ENCODE measurements around the gene FOXK2.
"Not testable (repeated sequence)": the region's sequence is repeated elsewhere in the genome, so short reads cannot be mapped to it uniquely, and the experiment has no call there.

The FOXK2 gene

DNA sequence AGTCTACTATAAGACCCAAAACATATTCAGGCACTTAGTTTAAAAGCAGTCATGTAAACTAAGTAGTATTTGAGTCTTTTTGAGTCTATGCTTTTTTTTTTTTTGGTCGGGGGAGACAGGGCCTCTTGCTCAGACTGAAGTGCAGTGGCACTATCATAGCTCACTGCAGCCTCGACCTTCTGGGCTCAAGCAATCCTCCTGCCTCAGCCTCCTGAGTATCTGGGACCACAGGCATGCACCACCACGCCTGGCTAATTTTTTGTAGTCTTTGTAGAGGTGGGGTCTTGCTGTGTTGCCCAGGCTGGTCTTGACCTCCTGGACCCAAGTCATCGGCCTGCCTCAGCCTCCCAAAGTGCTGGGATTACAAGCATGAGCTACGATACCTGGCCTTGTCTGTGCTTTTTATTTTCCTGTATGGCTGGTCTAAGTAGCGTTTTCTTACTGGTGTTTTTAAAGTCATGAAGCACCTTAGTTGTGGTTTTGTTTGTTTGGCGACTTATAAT lies 43.2 kb downstream of the FOXK2 start:
- H3K27ac Mint-ChIP-seq; H3K4me3 Mint-ChIP-seq; DNase-seq (ENCODE audit: low spot score in 2 of 2); H3K9me3 Mint-ChIP-seq; ATAC-seq: not testable (repeated sequence)
- H3K36me3 Mint-ChIP-seq: peaks cover 56% of the 10 kb centered on the region
- H3K4me1 Mint-ChIP-seq: peaks cover 36% of the 10 kb centered on the region

DNA sequence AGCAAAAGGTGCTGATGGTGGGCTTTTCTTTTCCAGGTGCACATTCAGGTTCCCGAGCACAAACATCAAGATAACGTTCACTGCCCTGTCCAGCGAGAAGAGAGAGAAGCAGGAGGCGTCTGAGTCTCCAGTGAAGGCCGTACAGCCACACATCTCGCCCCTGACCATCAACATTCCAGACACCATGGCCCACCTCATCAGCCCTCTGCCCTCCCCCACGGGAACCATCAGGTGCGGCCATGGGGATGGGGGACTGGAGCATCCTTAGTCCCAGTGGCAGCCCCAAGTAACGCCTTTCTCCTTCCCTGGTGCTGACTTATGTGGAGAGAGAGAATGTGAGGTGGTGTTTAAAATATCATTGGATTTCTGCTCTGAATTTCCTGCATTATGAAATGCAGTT lies 43.8 kb downstream of the FOXK2 start:
- DNase-seq (ENCODE audit: low spot score in 2 of 2): no peak
- H3K4me1 Mint-ChIP-seq: peaks cover 31% of the 10 kb centered on the region
- H3K4me3 Mint-ChIP-seq: no peak overlapping the region
- no peaks in the 10 kb centered on the region for H3K9me3 Mint-ChIP-seq
- ATAC-seq: no peak
- peaks cover 61% of the 10 kb centered on the region for H3K36me3 Mint-ChIP-seq
- no peak overlapping the region for H3K27ac Mint-ChIP-seq

DNA sequence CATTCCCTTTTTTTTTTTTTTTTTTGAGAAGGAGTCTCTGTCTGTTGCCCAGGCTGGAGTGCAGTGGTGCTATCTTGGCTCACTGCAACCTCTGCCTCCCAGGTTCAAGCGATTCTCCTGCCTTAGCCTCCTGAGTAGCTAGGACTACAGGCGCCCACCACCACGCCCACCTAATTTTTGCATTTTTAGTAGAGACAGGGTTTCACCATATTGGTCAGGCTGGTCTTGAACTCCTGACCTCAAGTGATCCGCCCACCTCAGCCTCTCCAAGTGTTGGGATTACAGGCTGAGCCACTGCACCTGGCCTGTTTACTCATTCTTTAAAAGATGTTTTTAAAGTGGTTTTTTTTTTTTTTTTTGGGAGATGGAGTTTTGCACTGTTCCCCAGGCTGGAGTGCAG lies 44.2 kb downstream of the FOXK2 start:
- H3K4me1 Mint-ChIP-seq: peaks cover 29% of the 10 kb centered on the region
- not testable (repeated sequence) for DNase-seq (ENCODE audit: low spot score in 2 of 2); H3K27ac Mint-ChIP-seq; ATAC-seq; H3K9me3 Mint-ChIP-seq; H3K4me3 Mint-ChIP-seq
- H3K36me3 Mint-ChIP-seq: peaks cover 66% of the 10 kb centered on the region

DNA sequence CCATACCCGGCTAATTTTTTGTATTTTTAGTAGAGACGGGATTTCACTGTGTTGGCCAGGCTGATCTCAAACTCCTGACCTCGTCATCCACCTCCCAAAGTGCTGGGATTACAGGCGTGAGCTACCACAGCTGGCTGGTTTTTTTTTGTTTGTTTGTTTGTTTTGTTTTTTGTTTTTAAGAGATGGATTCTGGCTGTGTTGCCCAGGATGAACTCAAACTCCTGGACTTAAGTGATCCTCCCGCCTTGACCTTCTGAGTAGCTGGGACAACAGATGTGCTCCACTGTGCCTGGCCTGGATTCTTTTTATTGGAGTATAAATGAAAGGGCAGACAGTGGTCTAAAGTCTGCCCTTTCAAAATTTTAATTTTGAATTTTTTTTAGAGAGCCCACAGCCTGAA lies 44.7 kb downstream of the FOXK2 start:
- ATAC-seq (no peak), DNase-seq (ENCODE audit: low spot score in 2 of 2) (no peak)
- no peak overlapping the region for H3K4me3 Mint-ChIP-seq
- H3K36me3 Mint-ChIP-seq: peaks cover 71% of the 10 kb centered on the region
- peaks cover 24% of the 10 kb centered on the region for H3K4me1 Mint-ChIP-seq
- H3K27ac Mint-ChIP-seq: no peak overlapping the region
- no peaks in the 10 kb centered on the region for H3K9me3 Mint-ChIP-seq

DNA sequence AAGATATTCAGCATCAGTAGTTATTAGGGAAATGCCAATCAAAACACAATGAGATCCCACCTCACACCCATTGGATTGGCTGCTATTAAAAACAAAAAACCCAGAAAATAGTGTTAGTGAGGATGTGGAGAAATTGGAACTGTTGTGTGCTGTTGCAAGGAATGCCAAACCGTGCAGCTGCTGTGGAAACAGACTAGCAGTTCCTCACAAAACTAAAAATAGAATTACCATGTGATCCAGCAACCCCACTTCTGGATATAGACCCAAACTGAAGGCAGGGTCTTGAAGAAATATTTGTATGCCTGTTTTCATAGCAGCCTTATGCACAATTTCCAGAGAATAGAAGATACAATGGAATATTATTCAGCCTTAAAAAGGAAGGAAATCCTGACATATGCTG lies 46.0 kb downstream of the FOXK2 start:
- Mint-ChIP-seq H3K4me3 (no peak overlapping the region), H3K4me1 (peaks cover 20% of the 10 kb centered on the region), H3K27ac (no peak overlapping the region), H3K9me3 (no peaks in the 10 kb centered on the region), H3K36me3 (peaks cover 81% of the 10 kb centered on the region)
- DNase-seq (ENCODE audit: low spot score in 2 of 2) (no peak), ATAC-seq (no peak)

DNA sequence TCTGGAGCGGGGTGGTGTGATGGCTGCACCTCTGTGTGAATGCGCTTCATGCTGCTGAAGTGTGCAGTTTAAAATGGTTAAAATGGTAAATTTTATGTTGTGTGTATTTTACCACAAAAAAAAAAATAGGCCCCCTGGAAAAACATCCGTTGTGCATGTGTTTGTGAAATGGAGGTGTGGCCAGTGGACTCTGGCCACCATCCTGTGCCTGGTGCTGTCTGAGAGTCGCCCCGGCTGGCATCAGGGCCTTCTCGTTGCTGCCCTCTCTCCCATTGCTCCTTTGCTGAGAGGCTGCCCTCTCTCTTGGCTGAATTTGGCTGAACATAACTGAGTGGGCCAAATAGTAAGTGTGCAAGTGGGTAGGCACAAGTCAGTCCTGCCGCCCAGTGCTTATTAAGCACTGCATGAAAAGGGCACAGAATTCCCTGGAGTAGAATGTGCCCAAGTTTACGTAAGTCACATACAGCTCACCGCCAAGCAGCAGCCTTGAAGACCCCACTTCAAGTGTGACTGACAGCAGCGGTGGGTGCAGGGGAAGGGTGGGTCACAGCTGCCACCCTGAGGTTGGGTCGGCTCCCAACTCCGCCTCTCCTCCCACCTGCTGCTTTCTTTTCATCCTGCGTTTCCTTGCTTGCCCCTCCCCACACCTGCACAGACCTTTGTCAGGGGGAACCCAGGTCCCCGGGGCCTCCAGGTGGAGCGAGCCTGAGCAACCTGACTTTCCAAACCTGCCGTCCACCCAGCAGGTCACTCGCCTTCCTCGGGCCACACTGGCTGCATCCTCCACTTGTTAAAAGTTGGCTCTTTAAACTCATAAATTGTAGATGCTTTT lies 46.8 kb downstream of the FOXK2 start:
- Mint-ChIP-seq H3K9me3 (no peaks in the 10 kb centered on the region), H3K4me1 (peaks cover 12% of the 10 kb centered on the region), H3K36me3 (peaks cover 87% of the 10 kb centered on the region), H3K27ac (no peak overlapping the region), H3K4me3 (no peak overlapping the region)
- ATAC-seq: no peak
- DNase-seq (ENCODE audit: low spot score in 2 of 2): no peak

DNA sequence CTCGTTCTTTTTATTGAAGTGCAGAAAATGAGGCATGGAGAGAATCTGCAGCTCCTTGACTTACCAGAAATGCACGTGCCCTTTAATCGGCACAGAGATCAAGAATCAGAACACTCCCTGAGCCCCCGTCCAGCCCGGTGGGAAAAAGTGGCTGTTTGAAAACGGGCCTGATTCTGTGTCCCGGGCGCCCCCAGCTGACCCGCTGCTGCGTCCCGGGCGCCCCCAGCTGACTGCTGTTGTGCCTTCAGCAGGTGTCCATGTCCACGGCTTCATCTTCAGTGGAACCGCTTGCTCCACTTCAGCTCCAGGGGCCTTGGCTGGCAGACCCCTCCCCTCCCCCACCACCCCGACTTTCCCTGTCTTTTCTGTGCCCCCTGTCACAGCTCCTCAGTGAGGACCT lies 47.8 kb downstream of the FOXK2 start:
- H3K9me3 Mint-ChIP-seq: no peaks in the 10 kb centered on the region
- peaks cover 9% of the 10 kb centered on the region for H3K4me1 Mint-ChIP-seq
- H3K4me3 Mint-ChIP-seq: no peak overlapping the region
- ATAC-seq (no peak), DNase-seq (ENCODE audit: low spot score in 2 of 2) (no peak)
- peaks cover 97% of the 10 kb centered on the region for H3K36me3 Mint-ChIP-seq
- H3K27ac Mint-ChIP-seq: no peak overlapping the region

DNA sequence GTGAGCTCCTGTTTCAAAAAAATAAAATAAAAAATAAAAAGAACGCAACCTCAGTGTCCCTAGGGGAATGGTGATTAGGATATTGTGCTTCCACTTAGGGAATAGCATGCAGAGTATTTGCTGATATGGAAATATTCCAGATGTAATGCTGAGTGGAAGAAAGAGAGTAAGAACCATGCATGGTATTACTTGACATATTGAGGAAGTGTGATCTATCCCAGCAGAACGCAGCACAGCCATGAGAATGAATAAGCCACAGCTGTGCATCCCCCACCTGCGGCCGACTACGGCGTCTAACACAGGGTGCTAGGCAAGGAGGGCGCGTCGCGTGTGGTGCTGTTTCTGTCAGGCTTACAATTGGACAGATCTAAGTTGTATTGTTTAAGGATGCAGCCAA lies 49.5 kb downstream of the FOXK2 start:
- DNase-seq (ENCODE audit: low spot score in 2 of 2): no peak
- Mint-ChIP-seq H3K9me3 (no peaks in the 10 kb centered on the region), H3K4me3 (no peak overlapping the region), H3K4me1 (no peaks in the 10 kb centered on the region), H3K27ac (no peak overlapping the region), H3K36me3 (peaks cover 100% of the 10 kb centered on the region)
- no peak for ATAC-seq

DNA sequence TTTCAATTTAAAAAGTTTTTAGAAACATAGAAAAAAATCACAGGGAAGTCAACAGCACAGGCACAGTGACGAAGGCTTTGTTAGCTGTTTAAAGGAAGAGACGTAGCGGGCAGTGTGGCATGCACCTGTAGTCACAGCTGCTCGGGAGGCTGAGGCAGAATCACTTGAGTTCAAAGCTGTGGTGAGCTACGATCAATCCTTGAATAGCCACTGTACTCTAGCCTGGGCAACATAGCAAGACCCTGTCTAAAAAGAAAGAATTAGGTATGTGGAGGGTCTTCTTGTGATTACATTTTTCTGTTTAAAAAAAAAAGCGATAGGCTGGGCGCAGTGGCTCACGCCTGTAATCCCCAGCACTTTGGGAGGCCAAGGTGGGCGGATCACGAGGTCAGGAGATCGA lies 50.1 kb downstream of the FOXK2 start:
- Mint-ChIP-seq H3K4me1 (no peaks in the 10 kb centered on the region), H3K27ac (peak overlapping the region; percentile 43), H3K9me3 (no peaks in the 10 kb centered on the region), H3K36me3 (peaks cover 100% of the 10 kb centered on the region), H3K4me3 (no peak overlapping the region)
- ATAC-seq: no peak
- DNase-seq (ENCODE audit: low spot score in 2 of 2): no peak

DNA sequence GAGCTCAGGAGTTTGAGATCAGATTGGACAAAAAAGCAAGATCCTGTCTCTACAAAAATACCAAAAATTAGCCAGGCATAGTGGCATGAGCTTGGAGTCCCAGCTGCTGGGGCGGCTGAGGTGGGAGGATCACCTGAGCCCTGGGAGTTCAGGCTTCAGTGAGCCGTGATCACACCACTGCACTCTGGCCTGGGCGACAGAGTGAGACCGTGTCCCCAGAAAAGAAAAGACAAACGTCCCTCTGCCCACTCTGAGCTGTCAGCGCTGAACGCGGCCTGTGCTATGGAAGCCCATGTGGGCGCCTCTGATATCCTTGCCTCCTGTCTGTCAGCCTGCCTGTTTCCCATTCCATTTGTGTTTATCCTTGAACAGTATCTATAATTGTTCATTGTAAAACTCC lies 50.7 kb downstream of the FOXK2 start:
- no peak for ATAC-seq
- Mint-ChIP-seq H3K36me3 (peaks cover 100% of the 10 kb centered on the region), H3K4me3 (no peak overlapping the region)

DNA sequence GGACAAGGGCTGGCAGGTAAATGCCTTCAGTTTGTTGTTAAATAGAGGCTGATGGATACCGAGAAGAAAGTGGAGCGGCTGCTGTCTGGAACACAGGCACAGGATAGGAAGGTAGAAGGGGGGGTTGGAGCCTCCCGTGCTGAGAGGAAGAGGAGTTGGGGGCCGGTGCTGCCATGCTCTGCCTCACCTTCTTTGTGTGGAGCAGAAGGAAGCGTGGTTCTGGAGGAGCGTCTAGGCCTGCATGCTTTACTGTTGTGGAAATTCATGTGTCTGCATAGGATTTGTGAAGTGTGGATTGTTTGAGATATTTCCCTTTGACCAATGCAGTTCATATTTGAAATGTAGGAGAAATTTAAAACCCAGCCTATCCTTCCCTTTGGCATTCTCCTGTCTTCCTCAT lies 52.3 kb downstream of the FOXK2 start:
- peaks cover 97% of the 10 kb centered on the region for H3K36me3 Mint-ChIP-seq
- no peak for DNase-seq (ENCODE audit: low spot score in 2 of 2)
- peak overlapping the region; percentile 29 for H3K27ac Mint-ChIP-seq
- no peaks in the 10 kb centered on the region for H3K9me3 Mint-ChIP-seq
- H3K4me1 Mint-ChIP-seq: no peaks in the 10 kb centered on the region
- no peak for ATAC-seq
- H3K4me3 Mint-ChIP-seq: no peak overlapping the region

More for the DNA sequence above, 50.7 kb downstream of the FOXK2 start:
- H3K27ac Mint-ChIP-seq: peak overlapping the region; percentile 43
- H3K9me3 Mint-ChIP-seq: no peaks in the 10 kb centered on the region
- no peak for DNase-seq (ENCODE audit: low spot score in 2 of 2)
- H3K4me1 Mint-ChIP-seq: no peaks in the 10 kb centered on the region

DNA sequence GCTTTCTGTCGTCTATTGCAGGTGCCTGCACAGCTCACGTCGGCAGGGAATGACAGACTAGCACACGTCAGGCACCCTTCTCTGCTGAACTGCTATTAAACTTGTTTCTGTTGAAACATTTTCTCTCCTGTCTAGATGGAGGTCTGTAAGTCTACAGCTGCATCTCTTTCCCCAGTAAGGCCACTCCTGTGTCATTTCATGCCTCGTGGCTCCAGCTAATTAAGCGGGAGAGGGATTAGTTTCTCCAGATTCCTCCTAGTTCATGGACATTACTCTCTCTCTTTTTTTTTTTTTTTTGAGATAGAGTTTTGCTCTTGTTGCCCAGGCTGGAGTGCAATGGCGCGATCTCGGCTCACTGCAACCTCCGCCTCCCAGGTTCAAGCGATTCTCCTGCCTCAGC lies 54.5 kb downstream of the FOXK2 start:
- Mint-ChIP-seq H3K9me3 (no peaks in the 10 kb centered on the region), H3K36me3 (peaks cover 95% of the 10 kb centered on the region), H3K27ac (no peak overlapping the region), H3K4me3 (no peak overlapping the region), H3K4me1 (no peaks in the 10 kb centered on the region)
- DNase-seq (ENCODE audit: low spot score in 2 of 2) (no peak), ATAC-seq (no peak)

DNA sequence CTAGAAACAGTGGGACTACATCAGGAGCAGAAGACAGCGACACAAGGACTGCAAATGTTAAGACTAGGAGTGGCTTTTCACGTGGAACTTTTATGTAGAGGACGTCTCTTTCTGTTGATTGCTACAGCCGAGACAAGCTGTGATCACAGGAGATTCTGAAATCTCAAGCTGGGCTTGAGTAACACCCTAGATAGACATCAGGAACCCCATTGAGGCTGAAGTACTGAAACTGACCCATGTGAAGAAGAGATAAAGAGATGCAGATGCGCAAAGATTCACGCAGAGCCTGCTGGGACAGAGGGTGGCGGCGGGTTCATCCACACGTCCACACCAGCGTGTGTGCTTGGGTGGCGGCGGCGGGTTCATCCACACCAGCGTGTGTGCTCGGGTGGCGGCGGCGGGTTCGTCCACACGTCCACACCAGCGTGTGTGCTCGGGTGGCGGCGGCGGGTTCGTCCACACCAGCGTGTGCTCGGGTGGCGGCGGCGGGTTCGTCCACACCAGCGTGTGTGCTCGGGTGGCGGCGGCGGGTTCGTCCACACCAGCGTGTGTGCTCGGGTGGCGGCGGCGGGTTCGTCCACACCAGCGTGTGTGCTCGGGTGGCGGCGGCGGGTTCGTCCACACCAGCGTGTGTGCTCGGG lies 56.2 kb downstream of the FOXK2 start:
- not testable (repeated sequence) for ATAC-seq; H3K4me1 Mint-ChIP-seq; H3K4me3 Mint-ChIP-seq; H3K9me3 Mint-ChIP-seq; DNase-seq (ENCODE audit: low spot score in 2 of 2); H3K27ac Mint-ChIP-seq
- peaks cover 79% of the 10 kb centered on the region for H3K36me3 Mint-ChIP-seq

DNA sequence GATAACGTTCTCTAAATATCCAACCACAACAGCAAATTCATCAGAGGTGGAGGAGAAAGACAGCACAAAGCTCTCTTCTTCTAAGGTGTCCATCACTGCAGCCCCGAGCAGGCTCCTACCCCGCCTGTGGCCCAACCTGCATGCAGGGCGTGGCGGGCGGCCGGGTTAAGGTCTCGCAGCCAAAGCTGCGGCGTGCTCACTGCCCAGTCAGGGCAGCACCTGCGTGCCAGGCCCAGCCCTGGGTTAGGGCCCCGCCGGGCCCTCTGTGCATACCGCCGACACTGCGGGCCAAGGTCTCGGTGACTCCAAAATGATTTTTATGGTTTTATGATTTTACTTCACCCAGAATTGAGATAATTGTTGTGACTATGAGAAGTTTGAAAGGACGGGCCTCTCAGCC lies 57.8 kb downstream of the FOXK2 start:
- DNase-seq (ENCODE audit: low spot score in 2 of 2) (no peak), ATAC-seq (no peak)
- Mint-ChIP-seq H3K9me3 (no peaks in the 10 kb centered on the region), H3K36me3 (peaks cover 76% of the 10 kb centered on the region), H3K4me3 (no peak overlapping the region), H3K27ac (no peak overlapping the region), H3K4me1 (no peaks in the 10 kb centered on the region)

DNA sequence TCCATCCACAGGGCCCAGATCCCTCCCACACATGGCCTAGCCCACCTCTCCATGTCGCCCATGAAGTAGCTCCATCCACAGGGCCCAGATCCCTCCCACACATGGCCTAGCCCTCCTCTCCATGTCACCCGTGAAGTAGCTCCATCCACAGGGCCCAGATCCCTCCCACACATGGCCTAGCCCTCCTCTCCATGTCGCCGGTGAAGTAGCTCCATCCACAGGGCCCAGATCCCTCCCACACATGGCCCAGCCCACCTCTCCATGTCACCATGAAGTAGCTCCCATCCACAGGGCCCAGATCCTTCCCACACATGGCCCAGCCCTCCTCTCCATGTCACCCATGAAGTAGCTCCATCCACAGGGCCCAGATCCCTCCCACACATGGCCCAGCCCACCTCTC lies 60.4 kb downstream of the FOXK2 start:
- H3K27ac Mint-ChIP-seq; H3K4me3 Mint-ChIP-seq; ATAC-seq; DNase-seq (ENCODE audit: low spot score in 2 of 2); H3K9me3 Mint-ChIP-seq; H3K4me1 Mint-ChIP-seq: not testable (repeated sequence)
- peaks cover 76% of the 10 kb centered on the region for H3K36me3 Mint-ChIP-seq

DNA sequence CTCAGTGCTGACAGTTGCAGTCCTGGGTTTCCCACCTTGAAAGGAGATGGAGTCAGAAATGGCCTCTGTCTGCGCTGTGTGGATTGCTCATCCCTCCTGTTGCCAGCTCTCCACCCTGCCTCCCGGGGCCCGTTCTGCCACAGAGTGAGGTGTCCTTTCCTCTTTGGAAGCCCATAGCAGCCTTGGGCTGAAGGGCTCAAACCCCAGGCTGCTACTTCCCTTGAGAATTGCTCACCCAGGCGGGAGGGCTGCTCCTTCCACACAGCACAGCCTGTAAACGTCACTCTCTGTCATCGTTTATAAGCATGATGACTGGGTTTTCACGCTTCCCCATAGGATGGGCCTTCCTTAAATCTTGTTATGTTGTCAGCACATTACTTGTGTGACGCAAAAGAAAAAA lies 62.7 kb downstream of the FOXK2 start:
- no peak overlapping the region for H3K4me3 Mint-ChIP-seq
- DNase-seq (ENCODE audit: low spot score in 2 of 2): no peak
- H3K36me3 Mint-ChIP-seq: peaks cover 74% of the 10 kb centered on the region
- no peaks in the 10 kb centered on the region for H3K9me3 Mint-ChIP-seq
- peaks cover 12% of the 10 kb centered on the region for H3K4me1 Mint-ChIP-seq
- H3K27ac Mint-ChIP-seq: peak overlapping the region; percentile 61
- ATAC-seq: no peak
